H1 (cell line): ENCODE data around the gene RAB11B. TPM values are rescaled to one million over a fixed set of nuclear protein-coding genes. Genes with fewer than 3 reads are reported as not detected.

ENCODE experiments used
- CTCF ChIA-PET: fragments of 300-600 bp; sonication (Branson Sonifier 250); formaldehyde crosslinking; loops from one replicate; lab custom pipeline; 2021; ENCODE audit not compliant: partially characterized antibody; lab: Charles Lee
- POLR2A ChIA-PET: fragments of 300-600 bp; sonication (Branson Sonifier 250); formaldehyde crosslinking; loops from one replicate; lab custom pipeline; 2021; ENCODE audit warnings: inconsistent platforms; ENCODE audit not compliant: partially characterized antibody; lab: Charles Lee
- DNase-seq, 2 experiments: peaks; one replicate each; pipeline versions ENCODE4 v3.0.0 to v3.0.0-alpha.2; 2010 to 2022; ENCODE audit warnings: low spot score in 2 of 2, low read depth in 1 of 2, mixed read lengths in 1 of 2
- FAIRE-seq: peaks from 2 replicates; lab custom pipeline; 2011; peaks lifted over from hg19 to GRCh38; lab: Jason Lieb, UNC
- H2AFZ ChIP-seq: 2 replicates; pipeline ENCODE4 v1.8.1; 2012; ENCODE audit warnings: low read length, inconsistent platforms
- H2AK5ac ChIP-seq: 2 replicates; pipeline ENCODE4 v1.6.1; 2013; ENCODE audit warnings: low read depth, low read length
- H2BK120ac ChIP-seq: replicated peaks from 2 replicates; pipeline ENCODE3; 2013; ENCODE audit warnings: low read depth, low read length, inconsistent platforms
- H2BK12ac ChIP-seq: 2 replicates; pipeline ENCODE4 v1.6.1; 2013; ENCODE audit warnings: low read depth, low read length
- H2BK15ac ChIP-seq: 2 replicates; pipeline ENCODE4 v1.6.1; 2013; ENCODE audit warnings: low read length
- H2BK20ac ChIP-seq: 2 replicates; pipeline ENCODE4 v1.6.1; 2013; ENCODE audit warnings: low read length
- H2BK5ac ChIP-seq: 2 replicates; pipeline ENCODE4 v1.6.1; 2013; ENCODE audit warnings: low read depth, low read length
- H3K14ac ChIP-seq: 2 replicates; pipeline ENCODE4 v1.6.1; 2013; ENCODE audit warnings: inconsistent platforms; ENCODE audit not compliant: insufficient read length
- H3K18ac ChIP-seq: 2 replicates; pipeline ENCODE4 v1.6.1; 2013; ENCODE audit warnings: low read length; ENCODE audit errors: extremely low read depth
- H3K23ac ChIP-seq: 2 replicates; pipeline ENCODE4 v1.6.1; 2013; ENCODE audit warnings: inconsistent platforms; ENCODE audit not compliant: insufficient read length
- H3K23me2 ChIP-seq: 2 replicates; pipeline ENCODE4 v1.6.1; 2013; ENCODE audit warnings: low read depth, low read length
- H3K27ac ChIP-seq: 2 replicates; pipeline ENCODE4 v1.6.1; 2011; ENCODE audit warnings: low read depth, low read length, inconsistent platforms
- H3K27me3 ChIP-seq, 4 experiments: replicated peaks in 1 of 4; 1 replicate in 1 of 4; 2 replicates in 3 of 4; pipeline versions ENCODE4 v1.6.1 to v1.8.1; 2011 to 2013; ENCODE audit warnings: low read length in 3 of 4, mild to moderate bottlenecking in 3 of 4, inconsistent platforms in 2 of 4, mixed read lengths in 2 of 4, moderate library complexity in 1 of 4; ENCODE audit not compliant: control insufficient read depth in 3 of 4, insufficient read depth in 3 of 4; ENCODE audit errors: extremely low read depth in 1 of 4
- H3K36me3 ChIP-seq, 4 experiments: 2 replicates each; pipeline versions ENCODE4 v1.6.1 to v1.8.1; 2011 to 2013; ENCODE audit warnings: mild to moderate bottlenecking in 4 of 4, low read length in 3 of 4, moderate library complexity in 2 of 4, control low read depth in 1 of 4, inconsistent platforms in 1 of 4; ENCODE audit not compliant: insufficient read depth in 4 of 4, control insufficient read depth in 2 of 4
- H3K4ac ChIP-seq: replicated peaks from 2 replicates; pipeline ENCODE3; 2013; ENCODE audit warnings: low read length, low read depth, mixed read lengths, inconsistent platforms; ENCODE audit not compliant: insufficient read length
- H3K4me1 ChIP-seq, 4 experiments: replicated peaks in 1 of 4; 1 replicate in 1 of 4; 2 replicates in 3 of 4; pipeline versions ENCODE4 v1.6.1 to v1.8.1; 2011 to 2013; ENCODE audit warnings: low read length in 3 of 4, inconsistent platforms in 2 of 4, mixed read lengths in 1 of 4; ENCODE audit not compliant: insufficient read depth in 4 of 4, control insufficient read depth in 3 of 4
- H3K4me2 ChIP-seq, 2 experiments: 2 replicates each; pipeline versions ENCODE4 v1.6.1 to v1.8.1; 2011 to 2013; ENCODE audit warnings: low read depth in 2 of 2, low read length in 2 of 2, control low read depth in 1 of 2, inconsistent platforms in 1 of 2, mild to moderate bottlenecking in 1 of 2; ENCODE audit not compliant: insufficient read depth in 1 of 2
- H3K4me3 ChIP-seq, 4 experiments: fragments of 200-600, 300-600 bp in 1 of 4; sonication (generic), shearing (Covaris generic), sonication (Bioruptor Twin) in 1 of 4; 2 replicates each; pipeline versions ENCODE4 v1.5.1 to v1.8.1; 2011 to 2016; ENCODE audit warnings: low read length in 4 of 4, low read depth in 3 of 4, control low read depth in 2 of 4, inconsistent platforms in 2 of 4, mild to moderate bottlenecking in 2 of 4, mixed read lengths in 1 of 4, moderate library complexity in 1 of 4; ENCODE audit not compliant: insufficient read depth in 2 of 4; ENCODE audit errors: extremely low read depth in 1 of 4
- H3K56ac ChIP-seq: replicated peaks from 2 replicates; pipeline ENCODE3; 2013; ENCODE audit warnings: low read depth, mild to moderate bottlenecking, mixed read lengths, low read length, inconsistent platforms; ENCODE audit not compliant: insufficient read length
- H3K79me1 ChIP-seq: 2 replicates; pipeline ENCODE4 v1.6.1; 2013; ENCODE audit warnings: low read depth, low read length, control low read depth
- H3K79me2 ChIP-seq, 2 experiments: 2 replicates each; pipeline versions ENCODE4 v1.6.1 to v1.8.1; 2012 to 2013; ENCODE audit warnings: low read length in 2 of 2, mild to moderate bottlenecking in 2 of 2, inconsistent platforms in 1 of 2; ENCODE audit not compliant: insufficient read depth in 2 of 2, control insufficient read depth in 1 of 2
- H3K9ac ChIP-seq, 4 experiments: replicated peaks in 1 of 4; 1 replicate in 1 of 4; 2 replicates in 3 of 4; pipeline versions ENCODE4 v1.6.1 to v1.8.1; 2011 to 2013; ENCODE audit warnings: low read depth in 3 of 4, low read length in 3 of 4, control low read depth in 2 of 4, mild to moderate bottlenecking in 2 of 4, moderate library complexity in 2 of 4, inconsistent platforms in 1 of 4; ENCODE audit errors: extremely low read depth in 1 of 4
- H3K9me3 ChIP-seq, 2 experiments: 2 replicates each; pipeline versions ENCODE4 v1.6.1 to v1.8.1; 2012 to 2013; ENCODE audit warnings: mild to moderate bottlenecking in 2 of 2, moderate library complexity in 2 of 2, control low read depth in 1 of 2, inconsistent platforms in 1 of 2, low read depth in 1 of 2, low read length in 1 of 2, mixed read lengths in 1 of 2; ENCODE audit not compliant: insufficient read depth in 2 of 2
- H4K20me1 ChIP-seq, 2 experiments: replicated peaks in 1 of 2; 2 replicates each; pipeline versions ENCODE3 to v1.8.1; 2011 to 2013; ENCODE audit warnings: inconsistent platforms in 2 of 2, low read length in 2 of 2, mild to moderate bottlenecking in 1 of 2; ENCODE audit not compliant: insufficient read depth in 2 of 2, control insufficient read depth in 1 of 2
- H4K5ac ChIP-seq: 2 replicates; pipeline ENCODE4 v1.6.1; 2013; ENCODE audit warnings: low read length, low read depth, mixed read lengths, inconsistent platforms; ENCODE audit not compliant: insufficient read length
- H4K8ac ChIP-seq: 2 replicates; pipeline ENCODE4 v1.8.0; 2013; ENCODE audit warnings: mild to moderate bottlenecking, moderate library complexity, low read length, inconsistent platforms; ENCODE audit not compliant: insufficient read depth; ENCODE audit errors: extremely low read depth
- H4K91ac ChIP-seq: replicated peaks from 2 replicates; pipeline ENCODE3; 2013; ENCODE audit warnings: low read length, mixed read lengths, inconsistent platforms; ENCODE audit not compliant: insufficient read length
- CHD2 ChIP-seq: IDR thresholded peaks from 2 replicates; pipeline ENCODE4 v1.6.1; 2012; ENCODE audit warnings: low read length, improper control_type of control experiment
- EGR1 ChIP-seq: IDR thresholded peaks from 2 replicates; pipeline ENCODE4 v1.6.1; 2011; ENCODE audit warnings: low read depth, low read length, borderline replicate concordance
- EZH2 ChIP-seq: fragments of 200-600 bp; sonication (generic); IDR thresholded peaks from 2 replicates; pipeline ENCODE4 v1.7.1; 2012; ENCODE audit warnings: low read depth, mild to moderate bottlenecking, moderate library complexity, low read length, inconsistent platforms; ENCODE audit not compliant: severe bottlenecking
- JUN ChIP-seq: IDR thresholded peaks from 2 replicates; pipeline ENCODE4 v1.6.1; 2011; ENCODE audit warnings: low read depth, mild to moderate bottlenecking, improper control_type of control experiment, low read length
- KDM1A ChIP-seq: fragments of 200-600, 300-600 bp; sonication (generic); IDR thresholded peaks from 2 replicates; pipeline ENCODE4 v1.7.1; 2016; ENCODE audit warnings: mild to moderate bottlenecking, low read length, borderline replicate concordance
- KDM5A ChIP-seq: fragments of 200-600 bp; IDR thresholded peaks from 2 replicates; pipeline ENCODE4 v1.7.1; 2012; ENCODE audit warnings: mild to moderate bottlenecking, low read length, inconsistent platforms, mixed read lengths
- POLR2A ChIP-seq, 2 experiments: IDR thresholded peaks; 1 replicate in 1 of 2; 2 replicates in 1 of 2; pipeline ENCODE4 v1.6.1; 2011; ENCODE audit warnings: low read depth in 2 of 2, low read length in 2 of 2, mild to moderate bottlenecking in 2 of 2; ENCODE audit errors: control extremely low read depth in 1 of 2
- POLR2AphosphoS5 ChIP-seq: IDR thresholded peaks from 2 replicates; pipeline ENCODE4 v1.6.1; 2011; ENCODE audit warnings: low read depth, low read length
- RAD21 ChIP-seq, 2 experiments: IDR thresholded peaks in 1 of 2; conservative IDR thresholded peaks in 1 of 2; 2 replicates each; pipeline ENCODE4 v1.6.1; 2011; ENCODE audit warnings: low read depth in 2 of 2, low read length in 2 of 2, improper control_type of control experiment in 1 of 2, inconsistent platforms in 1 of 2, mild to moderate bottlenecking in 1 of 2, moderate library complexity in 1 of 2
- RBBP5 ChIP-seq: IDR thresholded peaks from 2 replicates; pipeline ENCODE4 v1.7.1; 2012; ENCODE audit warnings: low read depth, mild to moderate bottlenecking, inconsistent platforms, low read length, moderate library complexity, borderline replicate concordance
- SIRT6 ChIP-seq: IDR thresholded peaks from one replicate; pipeline ENCODE4 v1.7.1; 2012; ENCODE audit warnings: low read length, inconsistent platforms
- WGBS, 2 experiments: shearing (Covaris generic) in 1 of 2; methylation state at CpG; one replicate each; pipeline versions ENCODE4 v1.1.6 to v1.1.7; 2013 to 2015; ENCODE audit warnings: low lambda C conversion rate in 2 of 2, mixed read lengths in 2 of 2, inconsistent platforms in 1 of 2, low coverage in 1 of 2, missing lambda C conversion rate in 1 of 2; ENCODE audit not compliant: insufficient replicate concordance in 2 of 2, insufficient coverage in 1 of 2, insufficient read length in 1 of 2; ENCODE audit errors: extremely low coverage in 1 of 2, missing lambda C conversion rate in 1 of 2; 5-methylcytosine and 5-hydroxymethylcytosine counted together
- polyA plus RNA-seq, 7 experiments: library from polyadenylated mRNA; depleted of rRNA in 3 of 7; stranded (reverse) in 5 of 7; unstranded in 2 of 7; fragments of >200 nt in 5 of 7; fragments of 200-250 nt in 2 of 7; gene quantifications; 1 replicate in 5 of 7; 2 replicates in 1 of 7; 4 replicates in 1 of 7; pipeline versions ENCODE4 v1.2.1 to v1.2.3, GENCODE V29; 2011 to 2013; ENCODE audit warnings: missing spikeins in 2 of 7, mixed read lengths in 2 of 7
- total RNA-seq: library from RNA; stranded (reverse); fragmentation: NEBNext Ultra II Directional; extraction: Animal tissue kit (Norgen Biotek cat#: 25700); gene quantifications from 2 replicates; pipeline ENCODE4 v1.2.1, GENCODE V29; 2021

RAB11B gene
- total and polyA plus RNA-seq, 2 of the 8 experiments (the other 6 are each of a cell fraction or from before 2014, with no cell fraction given), result 50.2 to 85.8 TPM

- Histone ChIP-seq H3K4ac (no peak overlapping the region), H3K79me2 (no peaks in the 10 kb centered on the region; a peak in 1 of 4 replicates), H3K4me3 (no peak overlapping the region), H3K27me3 (no peaks in the 10 kb centered on the region), H3K23ac (no peak overlapping the region), H4K20me1 (peaks cover 2 to 14% of the 10 kb centered on the region in 2 experiments), H3K27ac (no peak overlapping the region), H3K36me3 (peaks cover 0 to 18% (median 10%) of the 10 kb centered on the region in 4 experiments; a peak in 5 of 8 replicates), H2BK5ac (no peak overlapping the region), H3K56ac (no peak overlapping the region), H4K5ac (no peak overlapping the region), H3K79me1 (peaks cover 6% of the 10 kb centered on the region), H2BK20ac (no peak overlapping the region), H3K4me2 (no peak overlapping the region), H4K91ac (no peak overlapping the region), H2AK5ac (no peak overlapping the region), H3K23me2 (no peaks in the 10 kb centered on the region), H3K18ac (no peak overlapping the region), H2AFZ (no peak overlapping the region), H2BK120ac (no peak overlapping the region), H3K9ac (no peak overlapping the region), H3K14ac (no peak overlapping the region), H2BK12ac (no peak overlapping the region), H3K9me3 (no peaks in the 10 kb centered on the region), H4K8ac (no peak overlapping the region), H2BK15ac (no peak overlapping the region), H3K4me1 (no peaks in the 10 kb centered on the region)
- CTCF ChIA-PET, result interaction anchor here (1.2 to 3.5 kb wide), 3 partner anchors 9 to 50 kb away, joined by 3 to 11 read pairs (median 9); no protein-coding TSS in a partner anchor
- WGBS, 2 experiments, result no CpG with 5 or more reads among the region's 24 CpGs
- POLR2A ChIA-PET, result interaction anchor here (0.5 to 1.6 kb wide), 3 partner anchors 13 to 137 kb away, joined by 3 to 5 read pairs (median 4); no protein-coding TSS in a partner anchor
- no peak for FAIRE-seq
- DNase-seq, result no peak
- no peak for TF ChIP-seq JUN
- TF ChIP-seq RAD21 (IDR thresholded peaks at IDR 0.05 in 1 of 2, conservative IDR thresholded peaks at IDR 0.05 in 1 of 2; ENCODE audit: low read depth in 2 of 2, low read length in 2 of 2), result no peak
- TF ChIP-seq POLR2AphosphoS5, result no peak
- no peak for TF ChIP-seq CHD2
- TF ChIP-seq KDM1A, result no peak
- TF ChIP-seq KDM5A, result no peak
- TF ChIP-seq EGR1, result no peak
- no peak for TF ChIP-seq SIRT6
- no peak for TF ChIP-seq RBBP5
- TF ChIP-seq POLR2A (IDR thresholded peaks at IDR 0.05; ENCODE audit: control extremely low read depth in 1 of 2, low read depth in 2 of 2, low read length in 2 of 2), result no peak
- TF ChIP-seq EZH2, result no peak
Measured at GRCh38 chr19:8403820-8404109, 13.6 kb downstream of the RAB11B start.
